ENCODE data around the gene PANK4.

Gene PANK4

DNA sequence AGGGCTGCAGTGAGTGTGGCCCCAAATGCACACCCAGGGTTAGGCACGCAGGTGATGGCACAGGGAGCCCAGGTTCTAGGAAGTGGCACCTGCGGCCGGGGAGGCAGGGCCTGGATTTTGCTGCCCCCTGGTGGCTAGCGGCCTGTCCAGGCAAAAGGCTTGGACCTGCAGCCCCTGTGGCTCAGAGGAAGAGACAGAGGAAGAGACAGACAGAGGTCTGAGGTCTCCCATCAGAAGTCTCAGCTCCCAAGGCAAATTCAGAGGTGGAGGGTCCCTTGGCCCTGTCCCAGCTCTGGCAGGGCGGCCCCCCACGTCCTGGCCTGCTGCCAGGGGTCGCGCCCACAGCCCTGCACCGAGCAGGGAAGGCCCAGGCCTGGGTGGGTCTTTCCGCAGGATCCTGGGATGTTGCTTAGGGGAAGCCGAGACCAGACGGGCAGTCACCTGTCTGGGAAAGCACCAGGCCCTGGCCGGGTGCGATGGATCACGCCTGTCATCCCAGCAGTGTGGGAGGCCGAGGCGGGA, 21.7 kb upstream of the PANK4 start (continued):
- TF ChIP-seq, protein P1, sequence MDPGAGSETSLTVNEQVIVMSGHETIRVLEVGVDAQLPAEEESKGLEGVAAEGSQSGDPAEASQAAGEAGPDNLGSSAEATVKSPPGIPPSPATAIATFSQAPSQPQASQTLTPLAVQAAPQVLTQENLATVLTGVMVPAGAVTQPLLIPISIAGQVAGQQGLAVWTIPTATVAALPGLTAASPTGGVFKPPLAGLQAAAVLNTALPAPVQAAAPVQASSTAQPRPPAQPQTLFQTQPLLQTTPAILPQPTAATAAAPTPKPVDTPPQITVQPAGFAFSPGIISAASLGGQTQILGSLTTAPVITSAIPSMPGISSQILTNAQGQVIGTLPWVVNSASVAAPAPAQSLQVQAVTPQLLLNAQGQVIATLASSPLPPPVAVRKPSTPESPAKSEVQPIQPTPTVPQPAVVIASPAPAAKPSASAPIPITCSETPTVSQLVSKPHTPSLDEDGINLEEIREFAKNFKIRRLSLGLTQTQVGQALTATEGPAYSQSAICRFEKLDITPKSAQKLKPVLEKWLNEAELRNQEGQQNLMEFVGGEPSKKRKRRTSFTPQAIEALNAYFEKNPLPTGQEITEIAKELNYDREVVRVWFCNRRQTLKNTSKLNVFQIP (CRISPR knock-in tag; IDR thresholded peaks at IDR 0.05; ENCODE audit: borderline replicate concordance, low read depth): no peak
- TF ChIP-seq BACH2 (CRISPR knock-in tag; IDR thresholded peaks at IDR 0.05; ENCODE audit: borderline replicate concordance) (no peak), OSR1 (CRISPR knock-in tag; IDR thresholded peaks at IDR 0.05) (no peak)

- TF ChIP-seq ZNF565 (CRISPR knock-in tag; conservative IDR thresholded peaks at IDR 0.05; ENCODE audit: low read depth) (no peak), PPARA (CRISPR knock-in tag; IDR thresholded peaks at IDR 0.05; ENCODE audit: borderline replicate concordance) (no peak), ZFP30 (CRISPR knock-in tag; IDR thresholded peaks at IDR 0.05) (no peak), TCF4 (CRISPR knock-in tag; IDR thresholded peaks at IDR 0.05; ENCODE audit: borderline replicate concordance) (no peak), ISL1 (CRISPR knock-in tag; IDR thresholded peaks at IDR 0.05) (no peak), ARNTL (CRISPR knock-in tag; IDR thresholded peaks at IDR 0.05; ENCODE audit: borderline replicate concordance, low read depth) (no peak), BACH2 (CRISPR knock-in tag; IDR thresholded peaks at IDR 0.05; ENCODE audit: borderline replicate concordance) (no peak), ZC3H10 (CRISPR knock-in tag; IDR thresholded peaks at IDR 0.05) (no peak), RARB (CRISPR knock-in tag; IDR thresholded peaks at IDR 0.05) (no peak), GLIS3 (CRISPR knock-in tag; IDR thresholded peaks at IDR 0.05) (no peak), CSRNP3 (CRISPR knock-in tag; IDR thresholded peaks at IDR 0.05) (no peak), OSR1 (CRISPR knock-in tag; IDR thresholded peaks at IDR 0.05) (no peak), TOX (CRISPR knock-in tag; IDR thresholded peaks at IDR 0.05; ENCODE audit: borderline replicate concordance) (no peak)
- TF ChIP-seq, protein P2, sequence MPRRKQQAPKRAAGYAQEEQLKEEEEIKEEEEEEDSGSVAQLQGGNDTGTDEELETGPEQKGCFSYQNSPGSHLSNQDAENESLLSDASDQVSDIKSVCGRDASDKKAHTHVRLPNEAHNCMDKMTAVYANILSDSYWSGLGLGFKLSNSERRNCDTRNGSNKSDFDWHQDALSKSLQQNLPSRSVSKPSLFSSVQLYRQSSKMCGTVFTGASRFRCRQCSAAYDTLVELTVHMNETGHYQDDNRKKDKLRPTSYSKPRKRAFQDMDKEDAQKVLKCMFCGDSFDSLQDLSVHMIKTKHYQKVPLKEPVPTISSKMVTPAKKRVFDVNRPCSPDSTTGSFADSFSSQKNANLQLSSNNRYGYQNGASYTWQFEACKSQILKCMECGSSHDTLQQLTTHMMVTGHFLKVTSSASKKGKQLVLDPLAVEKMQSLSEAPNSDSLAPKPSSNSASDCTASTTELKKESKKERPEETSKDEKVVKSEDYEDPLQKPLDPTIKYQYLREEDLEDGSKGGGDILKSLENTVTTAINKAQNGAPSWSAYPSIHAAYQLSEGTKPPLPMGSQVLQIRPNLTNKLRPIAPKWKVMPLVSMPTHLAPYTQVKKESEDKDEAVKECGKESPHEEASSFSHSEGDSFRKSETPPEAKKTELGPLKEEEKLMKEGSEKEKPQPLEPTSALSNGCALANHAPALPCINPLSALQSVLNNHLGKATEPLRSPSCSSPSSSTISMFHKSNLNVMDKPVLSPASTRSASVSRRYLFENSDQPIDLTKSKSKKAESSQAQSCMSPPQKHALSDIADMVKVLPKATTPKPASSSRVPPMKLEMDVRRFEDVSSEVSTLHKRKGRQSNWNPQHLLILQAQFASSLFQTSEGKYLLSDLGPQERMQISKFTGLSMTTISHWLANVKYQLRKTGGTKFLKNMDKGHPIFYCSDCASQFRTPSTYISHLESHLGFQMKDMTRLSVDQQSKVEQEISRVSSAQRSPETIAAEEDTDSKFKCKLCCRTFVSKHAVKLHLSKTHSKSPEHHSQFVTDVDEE (CRISPR knock-in tag; IDR thresholded peaks at IDR 0.05): no peak
- TF ChIP-seq, protein P1 (CRISPR knock-in tag; IDR thresholded peaks at IDR 0.05; ENCODE audit: borderline replicate concordance, low read depth): no peak
- TF ChIP-seq, protein P3, sequence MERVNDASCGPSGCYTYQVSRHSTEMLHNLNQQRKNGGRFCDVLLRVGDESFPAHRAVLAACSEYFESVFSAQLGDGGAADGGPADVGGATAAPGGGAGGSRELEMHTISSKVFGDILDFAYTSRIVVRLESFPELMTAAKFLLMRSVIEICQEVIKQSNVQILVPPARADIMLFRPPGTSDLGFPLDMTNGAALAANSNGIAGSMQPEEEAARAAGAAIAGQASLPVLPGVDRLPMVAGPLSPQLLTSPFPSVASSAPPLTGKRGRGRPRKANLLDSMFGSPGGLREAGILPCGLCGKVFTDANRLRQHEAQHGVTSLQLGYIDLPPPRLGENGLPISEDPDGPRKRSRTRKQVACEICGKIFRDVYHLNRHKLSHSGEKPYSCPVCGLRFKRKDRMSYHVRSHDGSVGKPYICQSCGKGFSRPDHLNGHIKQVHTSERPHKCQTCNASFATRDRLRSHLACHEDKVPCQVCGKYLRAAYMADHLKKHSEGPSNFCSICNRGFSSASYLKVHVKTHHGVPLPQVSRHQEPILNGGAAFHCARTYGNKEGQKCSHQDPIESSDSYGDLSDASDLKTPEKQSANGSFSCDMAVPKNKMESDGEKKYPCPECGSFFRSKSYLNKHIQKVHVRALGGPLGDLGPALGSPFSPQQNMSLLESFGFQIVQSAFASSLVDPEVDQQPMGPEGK (CRISPR knock-in tag; IDR thresholded peaks at IDR 0.05; ENCODE audit: borderline replicate concordance): no peak
- ATAC-seq: peak; percentile 12
These were observed 21.0 kb upstream of the PANK4 start for GRCh38 chr1:2547210-2548067.

GRCh38 chr1:2546515-2547209, 20.3 kb upstream of the PANK4 start:
- TF ChIP-seq CSDC2 (CRISPR knock-in tag; IDR thresholded peaks at IDR 0.05): no peak
- TF ChIP-seq ZC3H10 (CRISPR knock-in tag; IDR thresholded peaks at IDR 0.05): no peak
- TF ChIP-seq ZNF565 (CRISPR knock-in tag; conservative IDR thresholded peaks at IDR 0.05; ENCODE audit: low read depth): no peak
- TF ChIP-seq, protein P3 (CRISPR knock-in tag; IDR thresholded peaks at IDR 0.05; ENCODE audit: borderline replicate concordance): peak; percentile 49; the same call in 1 of the 2 replicates
- no peak for TF ChIP-seq OSR1 (CRISPR knock-in tag; IDR thresholded peaks at IDR 0.05)
- TF ChIP-seq ARNTL (CRISPR knock-in tag; IDR thresholded peaks at IDR 0.05; ENCODE audit: borderline replicate concordance, low read depth): no peak
- peak; percentile 85 for ATAC-seq

All from SK-N-SH treated with all-trans-retinoic acid at 6 μM for 48 hours (cell line).